Sigmoid colon (tissue), 4 donors: ENCODE measurements around the gene TMEM255B.

Experiments used
- POLR2AphosphoS5 ChIP-seq, 4 donors: sonication (generic); formaldehyde crosslinking; IDR thresholded peaks; one replicate each; pipeline ENCODE4 v1.6.1; 2017; ENCODE audit warnings: antibody characterized with exemption in 4 of 4
- TF ChIP-seq, protein P1 (sequence below), 4 experiments: fragments of 450-650 bp in 3 of 4; fragments of 200-600 bp in 1 of 4; IDR thresholded peaks; one replicate each; pipeline ENCODE4 v1.5.1; 2016 to 2019; ENCODE audit warnings: antibody characterized with exemption in 4 of 4, mild to moderate bottlenecking in 3 of 4, moderate library complexity in 2 of 4

DNA sequence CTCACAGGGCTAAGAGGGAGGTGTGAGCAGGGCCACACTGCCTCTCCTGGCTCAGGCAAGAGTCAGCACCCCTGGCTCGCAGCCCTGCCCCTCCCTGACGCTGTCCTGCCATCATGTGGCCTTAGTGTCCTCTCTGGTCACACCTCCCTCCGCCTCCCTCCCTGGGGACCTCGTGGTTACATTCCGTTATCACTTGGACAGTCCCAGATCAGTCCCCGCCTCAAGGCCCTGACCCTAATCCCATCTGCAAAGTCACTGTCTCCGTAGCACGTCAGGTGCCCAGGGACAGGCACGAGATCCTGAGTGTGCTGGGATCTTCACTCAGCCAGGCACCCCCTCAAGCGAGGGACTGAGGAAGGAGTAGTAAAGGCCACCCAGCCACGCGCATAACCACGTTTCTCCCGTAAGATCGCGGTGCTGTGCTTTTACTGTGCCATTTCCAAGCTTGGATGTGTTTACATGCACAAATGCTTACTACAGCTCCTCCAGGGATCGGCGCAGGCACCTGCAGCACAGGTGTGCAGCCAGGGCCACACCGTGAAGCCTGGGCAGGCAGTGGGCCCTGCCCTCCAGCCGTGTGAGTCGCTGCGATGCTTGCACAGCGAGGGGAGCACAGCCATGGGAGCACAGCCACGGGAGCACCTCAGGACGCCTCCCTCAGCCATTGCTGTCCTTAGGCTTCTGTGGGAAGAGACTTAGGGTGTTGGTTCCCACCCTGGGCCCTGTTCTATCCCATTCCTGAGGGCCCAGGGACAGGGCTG, 10.7 kb upstream of the TMEM255B start:
- TF ChIP-seq, protein P1, sequence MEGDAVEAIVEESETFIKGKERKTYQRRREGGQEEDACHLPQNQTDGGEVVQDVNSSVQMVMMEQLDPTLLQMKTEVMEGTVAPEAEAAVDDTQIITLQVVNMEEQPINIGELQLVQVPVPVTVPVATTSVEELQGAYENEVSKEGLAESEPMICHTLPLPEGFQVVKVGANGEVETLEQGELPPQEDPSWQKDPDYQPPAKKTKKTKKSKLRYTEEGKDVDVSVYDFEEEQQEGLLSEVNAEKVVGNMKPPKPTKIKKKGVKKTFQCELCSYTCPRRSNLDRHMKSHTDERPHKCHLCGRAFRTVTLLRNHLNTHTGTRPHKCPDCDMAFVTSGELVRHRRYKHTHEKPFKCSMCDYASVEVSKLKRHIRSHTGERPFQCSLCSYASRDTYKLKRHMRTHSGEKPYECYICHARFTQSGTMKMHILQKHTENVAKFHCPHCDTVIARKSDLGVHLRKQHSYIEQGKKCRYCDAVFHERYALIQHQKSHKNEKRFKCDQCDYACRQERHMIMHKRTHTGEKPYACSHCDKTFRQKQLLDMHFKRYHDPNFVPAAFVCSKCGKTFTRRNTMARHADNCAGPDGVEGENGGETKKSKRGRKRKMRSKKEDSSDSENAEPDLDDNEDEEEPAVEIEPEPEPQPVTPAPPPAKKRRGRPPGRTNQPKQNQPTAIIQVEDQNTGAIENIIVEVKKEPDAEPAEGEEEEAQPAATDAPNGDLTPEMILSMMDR (IDR thresholded peaks at IDR 0.05) = no peak
- no peak for TF ChIP-seq POLR2AphosphoS5 (IDR thresholded peaks at IDR 0.05)
